ENCODE measurements around the gene ABLIM3.

DNA sequence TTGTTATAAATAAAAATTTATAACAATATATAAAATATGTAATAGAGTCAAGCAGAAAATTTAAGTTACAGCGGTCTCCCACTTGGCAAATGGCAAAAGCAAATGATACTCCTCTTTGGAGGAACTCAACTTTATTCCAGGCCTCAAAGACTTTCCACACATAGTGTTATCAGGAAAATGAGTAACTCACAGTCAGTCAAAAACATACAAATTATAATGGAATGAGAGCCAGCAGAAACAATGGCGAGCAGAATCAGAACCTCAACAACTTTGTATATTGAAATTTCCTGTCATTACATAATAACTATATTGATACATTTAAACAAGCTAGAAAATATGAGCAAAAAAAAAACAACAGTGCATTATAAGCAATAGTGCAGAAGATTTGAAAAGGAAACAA, 45.2 kb downstream of the ABLIM3 start:
- TF ChIP-seq MAFK (IDR thresholded peaks at IDR 0.05; ENCODE audit: low read depth, low read length) (no peak), POLR2AphosphoS5 (IDR thresholded peaks at IDR 0.05; ENCODE audit: low read depth, low read length) (no peak), RFX5 (IDR thresholded peaks at IDR 0.05; ENCODE audit: borderline replicate concordance, low read depth, low read length) (no peak), CTCF (IDR thresholded peaks at IDR 0.05; ENCODE audit: control extremely low read depth in 1 of 3, insufficient read depth in 1 of 3, low read depth in 1 of 3, low read length in 3 of 3) (no peak), SAP30 (IDR thresholded peaks at IDR 0.05; ENCODE audit: insufficient read depth, insufficient replicate concordance, low read length) (no peak), CEBPB (IDR thresholded peaks at IDR 0.05; ENCODE audit: low read depth, low read length) (no peak), ZNF274 (IDR thresholded peaks at IDR 0.05; ENCODE audit: borderline replicate concordance, extremely low read depth, low read length) (no peak), POLR2A (IDR thresholded peaks at IDR 0.05; ENCODE audit: control extremely low read depth in 1 of 2, low read depth in 2 of 2, low read length in 2 of 2) (no peak), RAD21 (IDR thresholded peaks at IDR 0.05 in 1 of 2, conservative IDR thresholded peaks at IDR 0.05 in 1 of 2; ENCODE audit: low read depth in 2 of 2, low read length in 2 of 2) (no peak), GABPA (IDR thresholded peaks at IDR 0.05; ENCODE audit: borderline replicate concordance, insufficient read depth, low read length) (no peak), EZH2 (IDR thresholded peaks at IDR 0.05; ENCODE audit: low read depth, low read length, severe bottlenecking) (no peak), CHD1 (IDR thresholded peaks at IDR 0.05; ENCODE audit: low read depth, low read length) (no peak), EP300 (IDR thresholded peaks at IDR 0.05; ENCODE audit: borderline replicate concordance in 1 of 2, low read depth in 2 of 2, low read length in 2 of 2) (no peak)
